HS-27A (cell line): ENCODE results near the gene NR5A1.

Experiments
- DNase-seq: peaks from one replicate; pipeline ENCODE4 v3.0.0-alpha.2; 2012; ENCODE audit warnings: low read depth, missing footprints

Gene NR5A1

GRCh38 chr9:124506931-124507879, at the start of gene NR5A1:
TSS of gene NR5A1 (minus strand) at chr9:124507399. CDS start at chr9:124503395, 4,004 bp downstream.
- DNase-seq = no peak

- no peak for DNase-seq
Observed at GRCh38 chr9:124555043-124555442, 47.8 kb upstream of the NR5A1 start.

GRCh38 chr9:124553738-124554137, 46.5 kb upstream of the NR5A1 start:
- DNase-seq = peak; percentile 50

DNA sequence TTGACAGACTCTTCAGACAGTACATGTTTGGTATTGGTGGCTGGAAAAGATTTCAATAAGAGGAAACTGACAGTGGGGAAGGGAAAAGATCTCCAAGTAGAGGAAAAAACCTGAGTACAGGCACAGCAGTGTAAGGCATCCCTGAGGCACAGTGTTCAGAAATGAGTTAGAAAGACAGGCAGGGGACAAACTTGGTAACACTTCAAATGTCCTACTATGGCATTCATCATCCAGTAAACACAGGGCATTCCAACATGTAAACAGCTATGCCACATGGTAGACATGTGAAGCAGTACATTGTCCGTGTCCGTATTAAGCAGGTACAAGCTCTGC, 45.0 kb upstream of the NR5A1 start:
- DNase-seq = no peak

GRCh38 chr9:124551472-124552272, 44.5 kb upstream of the NR5A1 start:
- peak; percentile 45 for DNase-seq

GRCh38 chr9:124550072-124550471, 42.9 kb upstream of the NR5A1 start:
- no peak for DNase-seq

GRCh38 chr9:124549016-124549415, 41.8 kb upstream of the NR5A1 start:
- DNase-seq = no peak

- DNase-seq = no peak
Observed at GRCh38 chr9:124544535-124544934, 37.3 kb upstream of the NR5A1 start.

DNA sequence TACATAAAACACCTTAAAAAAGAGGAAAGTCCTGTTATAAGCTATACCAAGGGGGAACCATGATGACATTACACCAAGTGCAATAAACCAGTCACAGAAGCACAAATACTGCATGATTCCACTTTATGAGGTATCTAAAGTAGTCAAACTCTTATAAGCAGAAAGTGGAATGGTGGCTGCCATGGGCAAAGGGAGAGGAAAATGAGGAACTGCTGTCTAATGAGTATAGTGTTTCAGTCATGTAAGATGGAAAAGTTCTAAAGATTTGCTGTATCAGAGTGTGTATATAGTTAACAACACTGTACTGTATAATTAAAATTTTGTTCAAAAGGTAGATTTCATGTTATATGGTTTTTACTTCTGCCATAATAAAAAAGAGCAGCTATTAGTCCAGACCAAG, 34.6 kb upstream of the NR5A1 start:
- DNase-seq = no peak

DNA sequence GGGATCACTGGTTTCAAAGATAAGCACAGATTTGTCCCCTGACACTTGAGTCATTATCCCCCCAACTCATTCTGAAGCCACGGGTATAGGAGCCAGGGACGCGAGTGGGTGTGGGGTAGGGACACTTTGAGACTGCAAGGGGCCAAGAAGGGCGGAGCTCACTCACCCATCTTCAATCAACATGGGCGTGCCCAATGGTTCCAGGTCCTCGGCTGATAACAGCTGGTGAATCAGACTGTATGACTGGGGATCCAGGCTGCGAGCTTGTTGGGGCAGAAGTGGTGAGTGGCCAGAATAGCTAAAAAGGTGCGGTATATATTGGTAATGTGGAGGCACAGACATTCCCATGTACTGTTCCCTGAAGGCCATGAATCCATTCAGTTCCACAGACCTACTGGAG, 30.7 kb upstream of the NR5A1 start:
- no peak for DNase-seq

DNA sequence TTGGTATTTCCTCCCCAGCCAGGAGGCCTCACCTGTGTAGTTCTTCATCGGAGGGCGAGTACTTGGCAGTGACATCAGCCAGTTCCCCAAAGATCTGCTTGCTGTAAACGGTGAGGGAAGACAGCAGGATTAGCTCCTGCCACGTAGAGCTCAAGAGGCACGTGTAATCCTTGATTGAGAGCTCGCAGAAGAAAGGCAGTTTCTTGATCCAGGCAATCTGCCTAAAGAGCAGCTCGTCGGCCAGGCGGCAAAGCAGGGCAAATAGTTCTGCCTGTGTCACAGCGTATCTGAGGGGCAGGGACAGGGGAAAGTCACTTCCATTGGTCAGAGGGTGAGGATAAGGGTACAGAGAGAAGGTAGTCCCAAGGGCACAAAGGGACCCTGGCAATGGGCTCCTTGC, 28.6 kb upstream of the NR5A1 start:
- no peak for DNase-seq

DNA sequence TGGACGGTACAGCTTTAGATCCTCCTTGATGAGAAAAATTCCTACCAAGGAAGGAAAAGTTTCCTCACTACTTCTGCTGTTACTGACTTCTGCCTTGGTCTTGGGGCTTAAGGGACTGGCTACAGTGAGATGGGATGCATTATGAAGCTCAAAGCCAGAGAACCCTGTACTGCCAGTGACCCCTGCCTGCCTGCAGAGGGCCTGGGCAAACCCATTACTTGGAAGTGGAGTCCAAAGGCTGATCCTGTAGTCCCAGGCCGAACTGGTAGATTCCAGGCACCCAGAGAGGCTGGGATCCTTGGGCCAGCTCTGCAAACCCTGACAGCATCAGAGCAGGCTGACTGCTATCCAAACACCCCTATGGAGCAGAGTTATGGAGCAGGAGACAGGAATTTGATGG, 25.7 kb upstream of the NR5A1 start:
- no peak for DNase-seq

GRCh38 chr9:124531115-124531514, 23.9 kb upstream of the NR5A1 start:
- DNase-seq = no peak

GRCh38 chr9:124530246-124530645, 23.0 kb upstream of the NR5A1 start:
- no peak for DNase-seq

GRCh38 chr9:124527781-124528180, 20.6 kb upstream of the NR5A1 start:
- no peak for DNase-seq

DNA sequence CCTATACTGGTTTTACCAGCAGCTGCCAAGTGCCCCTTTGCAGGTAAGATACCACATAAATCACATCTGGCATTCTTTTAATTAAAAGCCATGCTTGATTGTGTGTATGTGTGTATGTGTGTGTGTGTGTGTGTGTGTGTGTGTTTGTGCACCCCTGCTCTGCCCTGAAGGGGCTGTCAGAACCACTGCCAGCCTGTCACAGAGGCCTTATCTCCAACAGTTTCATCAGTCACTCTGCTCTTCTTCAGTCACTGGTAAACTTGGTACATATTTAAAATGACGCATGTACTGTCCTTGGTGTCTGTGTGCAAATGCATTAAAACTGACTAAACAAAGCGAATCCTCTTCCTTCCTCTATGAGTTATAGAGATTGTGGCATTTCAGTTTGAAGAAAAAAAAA, 19.0 kb upstream of the NR5A1 start:
- DNase-seq = no peak

DNA sequence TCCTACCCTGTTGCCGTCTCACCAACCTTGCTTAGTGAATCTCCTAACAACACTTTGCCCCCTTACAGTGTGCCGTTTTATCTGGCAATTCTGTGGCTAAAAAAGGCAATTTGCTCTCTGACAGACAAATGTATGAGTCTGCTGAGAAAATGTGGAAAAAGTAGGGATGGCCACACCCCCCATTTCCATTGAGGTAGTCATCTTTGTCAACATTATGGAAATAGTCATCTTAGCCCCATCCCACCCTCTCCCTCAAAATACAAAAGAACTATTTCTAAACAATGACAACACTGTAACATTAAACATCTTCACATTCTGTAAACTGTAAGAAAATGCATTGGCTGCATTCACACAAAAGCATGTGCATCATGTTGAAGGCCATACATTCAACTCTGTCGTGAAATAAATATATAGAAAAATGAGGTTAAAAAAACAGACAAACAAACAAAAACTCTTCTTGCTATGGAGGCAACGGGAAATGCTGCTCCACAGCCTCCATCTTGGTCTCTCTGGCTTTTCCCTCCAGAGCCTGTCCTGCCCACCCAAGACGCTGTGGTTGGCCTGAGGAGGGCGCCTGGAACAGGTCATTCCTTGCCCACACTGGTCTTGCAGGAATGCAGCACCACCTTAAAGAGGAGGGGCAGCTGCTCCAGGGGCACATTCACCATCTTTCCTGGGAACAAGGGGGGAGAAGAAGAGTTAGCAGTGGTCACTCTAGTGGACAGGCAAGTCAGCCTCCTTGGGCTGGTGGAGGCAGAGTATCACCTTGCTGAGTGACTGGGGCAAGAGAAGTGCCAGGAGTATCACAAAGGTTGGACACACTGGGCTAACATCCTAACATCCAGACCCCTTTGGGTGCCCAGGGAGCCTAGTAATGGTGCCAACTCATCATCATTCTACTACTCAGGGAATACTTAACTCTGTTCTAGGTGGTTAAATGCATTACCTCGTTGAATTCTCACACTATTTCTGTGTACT, 15.2 kb upstream of the NR5A1 start:
- DNase-seq = no peak

DNA sequence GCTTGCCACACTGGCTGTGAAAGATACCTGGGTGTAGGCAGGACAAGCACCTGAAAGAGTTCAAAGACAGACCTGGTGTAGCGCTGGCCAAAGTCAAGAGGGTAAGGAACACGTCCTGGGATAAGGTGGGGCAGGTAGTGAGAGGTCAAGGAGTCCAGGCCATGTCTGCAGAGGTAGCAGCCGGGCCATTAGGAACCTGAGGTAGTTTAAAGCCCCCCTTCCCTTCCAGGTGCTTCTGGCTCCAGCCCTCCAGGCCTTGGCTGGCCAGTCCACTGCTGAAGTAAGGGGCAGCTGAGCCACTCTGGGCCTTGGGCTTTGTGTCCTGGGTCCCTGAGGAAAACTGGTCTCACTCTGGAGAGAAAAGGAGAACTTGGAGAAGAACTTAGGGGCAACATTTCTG, 13.9 kb upstream of the NR5A1 start:
- DNase-seq = no peak

DNA sequence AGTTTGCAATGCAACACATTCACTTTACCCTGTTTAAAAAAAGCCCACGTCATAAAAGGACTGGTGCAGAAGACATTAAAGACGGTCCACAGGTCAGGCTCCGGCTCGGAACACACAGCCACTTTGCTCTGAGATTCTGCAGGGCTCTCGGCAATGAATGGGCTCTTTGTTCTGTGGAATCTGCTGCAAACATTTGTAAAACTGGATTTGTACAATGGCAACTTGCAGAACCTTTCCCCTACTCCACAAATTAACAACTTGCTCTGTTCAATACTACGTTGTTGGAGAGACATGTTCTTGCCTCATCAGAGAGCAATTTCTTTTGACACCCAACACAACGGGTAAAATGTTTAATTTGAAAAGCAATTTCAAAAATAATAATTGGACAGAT, 13.0 kb upstream of the NR5A1 start:
- no peak for DNase-seq

DNA sequence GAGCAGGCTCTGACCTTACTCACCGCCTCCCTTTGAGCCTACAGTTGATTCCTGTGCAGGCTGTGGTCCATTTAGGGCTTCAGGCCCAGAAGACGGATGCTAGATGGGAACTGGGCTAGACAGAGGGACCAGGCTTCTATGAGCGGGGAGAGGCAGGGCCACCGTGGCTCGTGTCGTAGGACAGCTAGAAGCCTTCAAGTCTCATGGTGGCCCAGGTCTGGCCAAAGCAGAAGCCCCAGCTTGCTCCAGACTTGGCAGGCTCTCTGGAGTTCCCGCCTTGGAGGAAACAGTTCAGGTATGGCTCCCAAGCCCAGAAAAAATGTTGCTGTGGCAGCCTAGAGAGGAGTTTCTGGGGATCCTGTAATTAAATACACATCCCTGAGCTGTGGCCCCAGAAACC, 10.9 kb upstream of the NR5A1 start:
- DNase-seq = no peak

DNA sequence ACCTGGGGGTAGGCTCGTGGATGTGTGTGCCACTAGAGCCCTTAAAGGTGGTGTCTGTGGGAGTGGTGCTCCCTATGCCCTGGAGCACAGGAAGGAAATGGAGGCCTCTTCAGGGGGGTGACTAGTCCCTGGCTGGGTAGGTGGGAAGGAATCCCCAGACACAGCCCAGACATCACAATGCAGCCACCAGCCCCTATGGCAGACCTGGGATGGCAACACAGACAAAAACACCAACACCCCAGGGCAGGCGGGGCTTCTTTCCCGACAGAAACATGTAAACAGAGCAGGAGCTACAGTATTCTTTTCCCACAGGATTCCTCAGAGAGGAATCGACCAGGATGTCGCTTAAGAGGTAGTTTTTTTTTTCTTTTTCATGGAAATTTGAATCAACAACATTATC, 10.4 kb upstream of the NR5A1 start:
- no peak for DNase-seq

DNA sequence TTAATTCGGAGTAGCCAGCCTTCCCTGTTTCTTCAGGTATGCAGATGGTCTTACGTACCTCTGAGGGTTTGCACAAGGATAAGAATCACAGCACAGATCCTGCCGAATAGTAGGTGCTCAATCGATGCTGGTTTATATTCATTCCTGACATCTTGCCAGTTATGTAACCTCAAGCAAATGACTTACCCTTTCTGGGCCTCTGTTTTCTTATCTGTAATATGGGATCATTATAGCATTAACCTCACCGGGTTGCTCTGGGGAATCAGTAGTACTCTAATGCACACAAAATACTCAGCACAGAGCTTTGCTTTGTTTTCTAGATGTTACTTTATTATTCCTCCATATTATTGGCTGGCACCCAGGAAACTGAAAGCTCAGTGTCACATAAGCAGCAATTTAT, 7.7 kb upstream of the NR5A1 start:
- no peak for DNase-seq
